GM21619 (cell line): ENCODE results near the gene HES2.
A peak's percentile ranks its signal among the peaks of the same experiment; 100 is the strongest.
"Not testable (repeated sequence)": the region's sequence is repeated elsewhere in the genome, so short reads cannot be mapped to it uniquely, and the experiment has no call there.

Experiments
- ATAC-seq: cut with Tn5 transposase; IDR thresholded peaks from one replicate; pipeline ENCODE4 v1.9.1; 2021; ENCODE audit not compliant: unreplicated experiment

HES2 gene

GRCh38 chr1:6454856-6455751 is 35.4 kb upstream of the HES2 start:
- no peak for ATAC-seq

GRCh38 chr1:6453895-6454855 is 34.5 kb upstream of the HES2 start:
- ATAC-seq = not testable (repeated sequence)

- ATAC-seq = no peak
Observed at GRCh38 chr1:6450943-6451373, 31.2 kb upstream of the HES2 start.

- not testable (repeated sequence) for ATAC-seq
Observed at GRCh38 chr1:6450486-6450885, 30.8 kb upstream of the HES2 start.

- no peak for ATAC-seq
Observed at GRCh38 chr1:6450005-6450450, 30.3 kb upstream of the HES2 start.

GRCh38 chr1:6448749-6449631 is 29.3 kb upstream of the HES2 start:
- ATAC-seq = no peak

- no peak for ATAC-seq
Observed at GRCh38 chr1:6447818-6448748, 28.4 kb upstream of the HES2 start.

- no peak for ATAC-seq
Observed at GRCh38 chr1:6447016-6447817, 27.5 kb upstream of the HES2 start.

- no peak for ATAC-seq
Observed at GRCh38 chr1:6446665-6447015, 26.9 kb upstream of the HES2 start.

- ATAC-seq = not testable (repeated sequence)
Observed at GRCh38 chr1:6445929-6446328, 26.2 kb upstream of the HES2 start.

GRCh38 chr1:6445062-6445763 is 25.5 kb upstream of the HES2 start:
- ATAC-seq = no peak

- no peak for ATAC-seq
Observed at GRCh38 chr1:6444377-6444776, 24.7 kb upstream of the HES2 start.

GRCh38 chr1:6443339-6444115 is 23.8 kb upstream of the HES2 start:
- ATAC-seq = no peak

GRCh38 chr1:6441586-6441985 is 21.9 kb upstream of the HES2 start:
- ATAC-seq = no peak

GRCh38 chr1:6440198-6441126 is 20.7 kb upstream of the HES2 start:
- peak; percentile 64 for ATAC-seq

- ATAC-seq = no peak
Observed at GRCh38 chr1:6438047-6438525, 18.4 kb upstream of the HES2 start.
